ENCODE results near the gene ABCA1.

Gene ABCA1

DNA sequence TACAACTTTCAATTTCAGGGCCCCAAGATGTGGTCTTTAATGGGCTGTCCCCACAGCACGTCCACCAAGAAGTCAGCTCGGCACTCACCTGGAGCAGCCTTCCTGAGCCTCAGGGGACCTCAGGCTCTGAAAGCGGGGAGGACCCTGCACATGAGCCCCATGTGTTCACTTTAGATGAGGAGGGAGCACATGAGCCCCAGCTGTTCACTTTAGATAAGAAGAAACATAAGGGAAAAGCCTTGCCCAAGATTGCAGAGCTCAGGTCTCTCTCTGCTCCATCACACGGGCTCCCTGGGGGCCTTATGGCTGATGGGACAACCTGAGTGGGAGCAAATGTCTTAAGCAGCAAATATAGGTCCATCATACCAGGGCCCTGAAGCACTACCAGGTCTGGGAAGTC is 107.6 kb downstream of the ABCA1 start:
- Histone ChIP-seq H3K27ac (ENCODE audit: low read length) (no peak overlapping the region), H3K27me3 (ENCODE audit: control insufficient read depth in 1 of 2, insufficient read depth in 2 of 2, low read length in 2 of 2) (no peaks in the 10 kb centered on the region), H3K36me3 (ENCODE audit: control insufficient read depth in 2 of 2, insufficient read depth in 2 of 2, low read length in 2 of 2) (peaks cover 88 to 95% of the 10 kb centered on the region in 2 donors), H3K9ac (ENCODE audit: low read length in 2 of 2) (no peak overlapping the region), H3K4me1 (ENCODE audit: control insufficient read depth, insufficient read depth, low read length) (no peaks in the 10 kb centered on the region), H3K4me3 (ENCODE audit: low read length in 2 of 2) (no peak overlapping the region), H3K9me3 (ENCODE audit: control insufficient read depth in 2 of 2, low read length in 2 of 2) (no peaks in the 10 kb centered on the region)

DNA sequence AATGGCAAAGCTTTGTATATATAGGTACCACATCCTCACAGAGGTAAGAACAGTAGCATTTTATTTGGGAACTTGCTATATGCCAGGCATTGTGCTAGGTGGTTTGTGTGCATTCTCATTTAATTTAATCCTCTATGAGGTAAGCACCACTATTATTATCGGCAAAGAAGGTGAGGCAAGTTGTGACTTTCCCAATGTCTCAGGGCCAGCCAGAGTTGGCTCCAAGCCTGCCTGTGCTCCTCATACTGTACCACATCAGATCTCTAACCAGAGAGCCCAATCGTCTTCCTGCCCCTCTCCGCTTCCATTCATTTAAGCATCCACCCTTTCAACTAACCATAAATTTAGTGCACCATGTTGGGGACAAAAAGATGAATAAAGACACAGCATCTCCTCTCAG is 108.9 kb downstream of the ABCA1 start:
- peaks cover 87 to 94% of the 10 kb centered on the region in 2 donors for H3K36me3 ChIP-seq (ENCODE audit: control insufficient read depth in 2 of 2, insufficient read depth in 2 of 2, low read length in 2 of 2)
- H3K4me1 ChIP-seq (ENCODE audit: control insufficient read depth, insufficient read depth, low read length), result no peaks in the 10 kb centered on the region
- no peak overlapping the region for H3K27ac ChIP-seq (ENCODE audit: low read length)
- H3K9me3 ChIP-seq (ENCODE audit: control insufficient read depth in 2 of 2, low read length in 2 of 2), result no peaks in the 10 kb centered on the region
- H3K9ac ChIP-seq (ENCODE audit: low read length in 2 of 2), result no peak overlapping the region
- no peaks in the 10 kb centered on the region for H3K27me3 ChIP-seq (ENCODE audit: control insufficient read depth in 1 of 2, insufficient read depth in 2 of 2, low read length in 2 of 2)
- no peak overlapping the region for H3K4me3 ChIP-seq (ENCODE audit: low read length in 2 of 2)

DNA sequence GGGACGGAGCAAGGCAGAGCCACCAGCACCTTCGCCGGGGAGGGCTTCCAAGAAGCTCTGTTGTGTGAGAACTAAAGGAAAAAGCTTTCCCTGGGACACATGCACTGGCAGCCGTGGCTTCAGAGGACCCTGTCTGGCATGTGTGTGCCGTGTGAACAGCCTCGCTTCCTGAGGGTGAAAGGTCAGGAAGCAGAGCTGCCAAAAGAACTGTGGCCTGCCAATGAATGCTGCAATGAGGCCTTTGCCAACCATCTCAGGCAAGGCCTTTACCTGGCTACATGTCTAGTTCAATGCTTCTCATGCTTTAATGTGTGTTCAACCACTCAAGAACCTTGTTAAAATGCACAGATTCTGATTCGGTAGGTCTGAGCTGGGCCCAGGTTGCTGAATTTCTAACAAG is 110.5 kb downstream of the ABCA1 start:
- Histone ChIP-seq H3K27me3 (ENCODE audit: control insufficient read depth in 1 of 2, insufficient read depth in 2 of 2, low read length in 2 of 2) (no peaks in the 10 kb centered on the region), H3K27ac (ENCODE audit: low read length) (no peak overlapping the region), H3K4me1 (ENCODE audit: control insufficient read depth, insufficient read depth, low read length) (no peaks in the 10 kb centered on the region), H3K4me3 (ENCODE audit: low read length in 2 of 2) (no peak overlapping the region), H3K36me3 (ENCODE audit: control insufficient read depth in 2 of 2, insufficient read depth in 2 of 2, low read length in 2 of 2) (peaks cover 85 to 94% of the 10 kb centered on the region in 2 donors), H3K9me3 (ENCODE audit: control insufficient read depth in 2 of 2, low read length in 2 of 2) (no peaks in the 10 kb centered on the region), H3K9ac (ENCODE audit: low read length in 2 of 2) (no peak overlapping the region)

- no peak overlapping the region for H3K9ac ChIP-seq (ENCODE audit: low read length in 2 of 2)
- H3K4me3 ChIP-seq (ENCODE audit: low read length in 2 of 2), result no peak overlapping the region
- peaks cover 3% of the 10 kb centered on the region for H3K4me1 ChIP-seq (ENCODE audit: control insufficient read depth, insufficient read depth, low read length)
- no peak overlapping the region for H3K27ac ChIP-seq (ENCODE audit: low read length)
- H3K9me3 ChIP-seq (ENCODE audit: control insufficient read depth in 2 of 2, low read length in 2 of 2), result no peaks in the 10 kb centered on the region
- H3K27me3 ChIP-seq (ENCODE audit: control insufficient read depth in 1 of 2, insufficient read depth in 2 of 2, low read length in 2 of 2), result no peaks in the 10 kb centered on the region
- H3K36me3 ChIP-seq (ENCODE audit: control insufficient read depth in 2 of 2, insufficient read depth in 2 of 2, low read length in 2 of 2), result peaks cover 75 to 93% of the 10 kb centered on the region in 2 donors
Observed at GRCh38 chr9:104815851-104816565, 111.9 kb downstream of the ABCA1 start.

- Histone ChIP-seq H3K4me1 (ENCODE audit: control insufficient read depth, insufficient read depth, low read length) (peaks cover 15% of the 10 kb centered on the region), H3K9ac (ENCODE audit: low read length in 2 of 2) (no peak overlapping the region), H3K27ac (ENCODE audit: low read length) (peak overlapping the region; percentile 49), H3K9me3 (ENCODE audit: control insufficient read depth in 2 of 2, low read length in 2 of 2) (no peaks in the 10 kb centered on the region), H3K4me3 (ENCODE audit: low read length in 2 of 2) (no peak overlapping the region), H3K27me3 (ENCODE audit: control insufficient read depth in 1 of 2, insufficient read depth in 2 of 2, low read length in 2 of 2) (no peaks in the 10 kb centered on the region), H3K36me3 (ENCODE audit: control insufficient read depth in 2 of 2, insufficient read depth in 2 of 2, low read length in 2 of 2) (peaks cover 57 to 75% of the 10 kb centered on the region in 2 donors)
Observed at GRCh38 chr9:104810421-104811339, 117.3 kb downstream of the ABCA1 start.

DNA sequence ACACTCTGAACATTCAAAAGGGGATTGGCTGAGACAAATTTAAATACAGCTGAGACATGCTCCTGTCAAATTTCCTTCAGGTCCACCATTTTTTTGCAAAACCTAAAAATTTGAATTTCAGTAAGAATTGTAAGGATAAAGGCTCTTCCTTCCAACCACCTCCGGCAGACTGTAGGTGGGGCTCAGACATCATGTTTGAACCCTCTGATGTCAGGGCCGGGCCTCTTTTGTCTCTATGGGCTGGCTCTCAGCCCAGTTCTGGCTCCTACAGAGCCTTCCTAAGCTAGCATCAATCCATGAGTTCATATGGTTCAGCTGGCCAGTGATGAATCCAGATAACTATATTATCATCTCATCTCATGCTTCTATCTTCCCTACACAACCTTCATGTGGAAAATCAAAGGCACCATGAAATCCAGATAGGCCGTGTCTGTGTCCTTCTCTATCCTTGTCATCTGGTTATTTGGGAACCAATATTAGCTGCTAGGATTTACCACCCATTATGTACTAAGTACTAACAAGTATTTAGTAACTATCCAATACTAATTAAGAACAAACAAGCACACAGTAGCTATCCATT is 119.8 kb downstream of the ABCA1 start:
- H3K27ac ChIP-seq (ENCODE audit: low read length), result no peak overlapping the region
- H3K9me3 ChIP-seq (ENCODE audit: control insufficient read depth in 2 of 2, low read length in 2 of 2), result no peaks in the 10 kb centered on the region
- H3K9ac ChIP-seq (ENCODE audit: low read length in 2 of 2), result no peak overlapping the region
- H3K4me3 ChIP-seq (ENCODE audit: low read length in 2 of 2), result no peak overlapping the region
- H3K36me3 ChIP-seq (ENCODE audit: control insufficient read depth in 2 of 2, insufficient read depth in 2 of 2, low read length in 2 of 2), result peaks cover 60 to 70% of the 10 kb centered on the region in 2 donors
- H3K27me3 ChIP-seq (ENCODE audit: control insufficient read depth in 1 of 2, insufficient read depth in 2 of 2, low read length in 2 of 2), result no peaks in the 10 kb centered on the region
- H3K4me1 ChIP-seq (ENCODE audit: control insufficient read depth, insufficient read depth, low read length), result peaks cover 15% of the 10 kb centered on the region

- Histone ChIP-seq H3K9ac (ENCODE audit: low read length in 2 of 2) (no peak overlapping the region), H3K9me3 (ENCODE audit: control insufficient read depth in 2 of 2, low read length in 2 of 2) (no peaks in the 10 kb centered on the region), H3K36me3 (ENCODE audit: control insufficient read depth in 2 of 2, insufficient read depth in 2 of 2, low read length in 2 of 2) (peaks cover 68 to 71% of the 10 kb centered on the region in 2 donors), H3K27ac (ENCODE audit: low read length) (no peak overlapping the region), H3K4me3 (ENCODE audit: low read length in 2 of 2) (no peak overlapping the region), H3K27me3 (ENCODE audit: control insufficient read depth in 1 of 2, insufficient read depth in 2 of 2, low read length in 2 of 2) (no peaks in the 10 kb centered on the region), H3K4me1 (ENCODE audit: control insufficient read depth, insufficient read depth, low read length) (peaks cover 6% of the 10 kb centered on the region)
Observed at GRCh38 chr9:104805441-104805840, 122.5 kb downstream of the ABCA1 start.

DNA sequence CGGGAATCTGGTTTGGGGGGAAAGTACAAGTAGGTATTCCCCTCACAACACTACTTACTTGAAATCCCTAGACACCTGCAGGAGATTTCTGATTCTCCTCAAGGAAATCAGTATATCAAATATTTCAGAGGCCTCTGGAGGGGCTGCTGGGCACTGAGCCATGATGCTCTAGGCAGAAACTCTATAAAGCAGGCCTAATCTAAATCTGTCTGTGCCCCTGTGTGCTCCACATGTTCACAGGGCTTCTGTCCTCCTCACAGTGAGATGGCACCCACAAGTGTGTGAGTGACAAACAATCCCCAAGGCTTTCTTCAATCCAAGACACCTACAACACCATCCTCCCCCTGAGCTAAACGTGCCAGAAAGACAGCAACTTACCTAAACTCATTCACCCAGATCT is 125.0 kb downstream of the ABCA1 start:
- Histone ChIP-seq H3K27ac (ENCODE audit: low read length) (no peak overlapping the region), H3K9me3 (ENCODE audit: control insufficient read depth in 2 of 2, low read length in 2 of 2) (no peaks in the 10 kb centered on the region), H3K27me3 (ENCODE audit: control insufficient read depth in 1 of 2, insufficient read depth in 2 of 2, low read length in 2 of 2) (no peaks in the 10 kb centered on the region), H3K9ac (ENCODE audit: low read length in 2 of 2) (no peak overlapping the region), H3K36me3 (ENCODE audit: control insufficient read depth in 2 of 2, insufficient read depth in 2 of 2, low read length in 2 of 2) (peaks cover 77% of the 10 kb centered on the region in 2 donors), H3K4me1 (ENCODE audit: control insufficient read depth, insufficient read depth, low read length) (no peaks in the 10 kb centered on the region), H3K4me3 (ENCODE audit: low read length in 2 of 2) (no peak overlapping the region)

DNA sequence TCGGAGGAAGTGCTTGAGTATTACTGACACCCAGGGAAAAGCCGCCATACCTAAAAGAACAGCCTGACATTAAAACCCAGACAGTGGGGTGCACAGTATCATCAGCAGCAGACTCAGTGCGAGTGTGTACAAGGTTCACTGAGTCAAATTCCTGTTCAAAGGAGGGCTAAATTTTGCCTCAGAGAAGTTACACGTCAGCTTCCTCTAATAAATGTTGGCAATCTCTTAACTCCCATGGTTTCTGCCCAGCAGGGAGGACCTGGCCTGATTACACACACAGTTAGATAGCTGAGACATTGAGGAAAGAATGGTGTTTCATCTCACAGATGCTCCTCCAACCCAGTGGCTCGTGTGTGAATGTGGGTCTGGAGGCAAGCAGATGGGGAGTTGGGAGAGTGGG is 125.8 kb downstream of the ABCA1 start:
- Histone ChIP-seq H3K4me1 (ENCODE audit: control insufficient read depth, insufficient read depth, low read length) (no peaks in the 10 kb centered on the region), H3K9ac (ENCODE audit: low read length in 2 of 2) (no peak overlapping the region), H3K27ac (ENCODE audit: low read length) (no peak overlapping the region), H3K9me3 (ENCODE audit: control insufficient read depth in 2 of 2, low read length in 2 of 2) (no peaks in the 10 kb centered on the region), H3K27me3 (ENCODE audit: control insufficient read depth in 1 of 2, insufficient read depth in 2 of 2, low read length in 2 of 2) (no peaks in the 10 kb centered on the region), H3K36me3 (ENCODE audit: control insufficient read depth in 2 of 2, insufficient read depth in 2 of 2, low read length in 2 of 2) (peaks cover 82% of the 10 kb centered on the region in 2 donors), H3K4me3 (ENCODE audit: low read length in 2 of 2) (no peak overlapping the region)

- Histone ChIP-seq H3K9ac (ENCODE audit: low read length in 2 of 2) (no peak overlapping the region), H3K4me1 (ENCODE audit: control insufficient read depth, insufficient read depth, low read length) (no peaks in the 10 kb centered on the region), H3K9me3 (ENCODE audit: control insufficient read depth in 2 of 2, low read length in 2 of 2) (no peaks in the 10 kb centered on the region), H3K36me3 (ENCODE audit: control insufficient read depth in 2 of 2, insufficient read depth in 2 of 2, low read length in 2 of 2) (peaks cover 82% of the 10 kb centered on the region in 2 donors), H3K27me3 (ENCODE audit: control insufficient read depth in 1 of 2, insufficient read depth in 2 of 2, low read length in 2 of 2) (no peaks in the 10 kb centered on the region), H3K27ac (ENCODE audit: low read length) (no peak overlapping the region), H3K4me3 (ENCODE audit: low read length in 2 of 2) (no peak overlapping the region)
Observed at GRCh38 chr9:104800068-104800785, 127.7 kb downstream of the ABCA1 start.
